Fibroblast of the conjunctiva (primary cell): ENCODE measurements around the gene BMP8B.
"Not testable (repeated sequence)": the region's sequence is repeated elsewhere in the genome, so short reads cannot be mapped to it uniquely, and the experiment has no call there.

Experiments
- DNase-seq: peaks from one replicate; pipeline ENCODE4 v3.0.0-alpha.2; 2010; ENCODE audit warnings: low read depth

BMP8B gene

GRCh38 chr1:39777896-39778295, 10.8 kb downstream of the BMP8B start:
- DNase-seq: not testable (repeated sequence)

GRCh38 chr1:39777306-39777705, 11.4 kb downstream of the BMP8B start:
- DNase-seq: no peak

- DNase-seq: no peak
Observed at GRCh38 chr1:39776886-39777285, 11.8 kb downstream of the BMP8B start.

- no peak for DNase-seq
Observed at GRCh38 chr1:39776400-39776713, 12.3 kb downstream of the BMP8B start.

GRCh38 chr1:39775676-39776399, 12.8 kb downstream of the BMP8B start:
- DNase-seq: not testable (repeated sequence)

- DNase-seq: not testable (repeated sequence)
Observed at GRCh38 chr1:39775141-39775540, 13.5 kb downstream of the BMP8B start.

GRCh38 chr1:39773369-39773979, 15.2 kb downstream of the BMP8B start:
- not testable (repeated sequence) for DNase-seq

GRCh38 chr1:39771022-39771532, 17.6 kb downstream of the BMP8B start, which contains the start of gene OXCT2:
Gene OXCT2 (minus strand): TSS chr1:39771348. CDS start chr1:39771255, 93 bp downstream.
- not testable (repeated sequence) for DNase-seq

- not testable (repeated sequence) for DNase-seq
Observed at GRCh38 chr1:39770100-39771021, 18.3 kb downstream of the BMP8B start.

GRCh38 chr1:39769502-39769901, 19.2 kb downstream of the BMP8B start:
- DNase-seq: not testable (repeated sequence)

GRCh38 chr1:39766466-39766865, 22.2 kb downstream of the BMP8B start:
- DNase-seq: not testable (repeated sequence)

GRCh38 chr1:39764512-39764911, 24.2 kb downstream of the BMP8B start:
- DNase-seq: not testable (repeated sequence)

- DNase-seq: not testable (repeated sequence)
Observed at GRCh38 chr1:39763619-39764374, 24.9 kb downstream of the BMP8B start.

GRCh38 chr1:39762550-39763540, 25.8 kb downstream of the BMP8B start:
- DNase-seq: no peak

- no peak for DNase-seq
Observed at GRCh38 chr1:39761557-39762260, 27.0 kb downstream of the BMP8B start.

- no peak for DNase-seq
Observed at GRCh38 chr1:39761016-39761415, 27.6 kb downstream of the BMP8B start.

GRCh38 chr1:39760074-39761008, 28.3 kb downstream of the BMP8B start:
- DNase-seq: no peak

- DNase-seq: no peak
Observed at GRCh38 chr1:39759436-39759726, 29.3 kb downstream of the BMP8B start.
